Femur (tissue), 1 donor: Measurements from ENCODE around the gene OR5K4.

ENCODE experiments used
- DNase-seq: peaks from one replicate; pipeline ENCODE4 v3.0.0-alpha.2; 2017

Gene OR5K4, protein sequence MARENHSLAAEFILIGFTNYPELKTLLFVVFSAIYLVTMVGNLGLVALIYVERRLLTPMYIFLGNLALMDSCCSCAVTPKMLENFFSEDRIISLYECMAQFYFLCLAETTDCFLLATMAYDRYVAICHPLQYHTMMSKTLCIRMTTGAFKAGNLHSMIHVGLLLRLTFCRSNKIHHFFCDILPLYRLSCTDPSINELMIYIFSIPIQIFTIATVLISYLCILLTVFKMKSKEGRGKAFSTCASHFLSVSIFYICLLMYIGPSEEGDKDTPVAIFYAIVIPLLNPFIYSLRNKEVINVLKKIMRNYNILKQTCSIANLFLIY

GRCh38 chr3:98353554-98353953 lies at the start of gene OR5K4:
Gene OR5K4, plus strand, starts transcription at chr3:98353854. Its CDS starts 0 bp downstream, at chr3:98353854.
- DNase-seq, result no peak

GRCh38 chr3:98322101-98322500 lies 31.6 kb upstream of the OR5K4 start:
- no peak for DNase-seq

GRCh38 chr3:98322686-98323085 lies 31.0 kb upstream of the OR5K4 start:
- no peak for DNase-seq

DNA sequence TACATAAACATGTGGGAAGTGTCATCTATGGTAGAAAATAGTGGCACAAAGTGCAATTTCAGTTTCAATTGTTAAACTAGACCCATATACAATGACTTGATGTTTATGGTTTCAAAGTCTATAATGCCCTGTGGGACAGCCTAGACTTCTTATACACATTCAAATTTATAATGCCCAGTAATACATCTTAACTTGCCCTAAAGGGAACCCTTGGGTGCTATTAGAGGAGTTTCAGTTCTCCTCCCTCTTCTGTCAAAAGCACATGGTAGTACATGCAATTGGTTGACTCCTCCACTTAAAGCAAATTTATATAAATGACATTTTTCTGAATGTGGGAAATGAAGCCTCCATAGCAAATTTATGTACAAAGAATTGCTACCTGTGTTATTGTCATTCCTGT lies 30.2 kb upstream of the OR5K4 start:
- no peak for DNase-seq

- no peak for DNase-seq
These were observed 28.6 kb upstream of the OR5K4 start for GRCh38 chr3:98325055-98325454.

GRCh38 chr3:98326105-98326893 lies 27.4 kb upstream of the OR5K4 start:
- no peak for DNase-seq

DNA sequence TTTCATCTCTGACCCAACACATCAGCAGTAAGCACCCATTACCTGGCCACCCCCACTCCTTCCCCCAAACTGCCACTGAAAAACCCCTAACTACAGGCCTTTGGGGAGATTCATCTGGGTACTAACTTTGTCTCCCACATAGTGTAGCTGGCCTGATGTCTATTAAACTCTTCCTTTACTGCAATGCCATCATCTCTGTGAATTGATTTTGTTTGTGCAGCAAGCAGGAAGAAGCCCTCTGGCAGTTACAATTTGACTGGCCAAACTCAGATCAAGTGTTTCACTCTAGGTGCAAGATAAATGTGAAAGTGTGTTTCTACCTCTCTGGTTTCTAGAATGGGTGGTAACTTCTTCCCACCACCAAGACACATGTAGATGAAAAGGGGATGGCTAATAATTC lies 26.7 kb upstream of the OR5K4 start:
- DNase-seq, result no peak

DNA sequence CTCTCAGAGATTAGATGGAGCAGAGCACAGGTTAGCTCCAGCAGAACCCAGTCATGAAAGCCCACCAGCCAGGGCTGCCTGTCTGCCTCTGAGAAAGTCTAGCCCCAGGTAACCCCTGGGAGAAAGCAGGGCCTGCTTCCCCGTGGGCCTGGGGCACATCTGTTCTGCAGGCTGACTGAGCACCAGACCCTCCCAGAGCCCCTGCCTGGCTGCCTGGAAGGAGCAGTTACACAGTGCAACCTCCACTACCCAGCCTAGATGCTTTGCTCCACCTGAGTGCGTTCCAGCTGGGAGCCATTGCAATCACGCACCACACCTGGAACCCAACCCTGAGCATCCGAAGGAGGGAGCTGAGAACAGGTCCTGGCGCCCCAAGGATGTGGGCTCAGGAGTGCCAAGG lies 24.7 kb upstream of the OR5K4 start:
- DNase-seq, result no peak

DNA sequence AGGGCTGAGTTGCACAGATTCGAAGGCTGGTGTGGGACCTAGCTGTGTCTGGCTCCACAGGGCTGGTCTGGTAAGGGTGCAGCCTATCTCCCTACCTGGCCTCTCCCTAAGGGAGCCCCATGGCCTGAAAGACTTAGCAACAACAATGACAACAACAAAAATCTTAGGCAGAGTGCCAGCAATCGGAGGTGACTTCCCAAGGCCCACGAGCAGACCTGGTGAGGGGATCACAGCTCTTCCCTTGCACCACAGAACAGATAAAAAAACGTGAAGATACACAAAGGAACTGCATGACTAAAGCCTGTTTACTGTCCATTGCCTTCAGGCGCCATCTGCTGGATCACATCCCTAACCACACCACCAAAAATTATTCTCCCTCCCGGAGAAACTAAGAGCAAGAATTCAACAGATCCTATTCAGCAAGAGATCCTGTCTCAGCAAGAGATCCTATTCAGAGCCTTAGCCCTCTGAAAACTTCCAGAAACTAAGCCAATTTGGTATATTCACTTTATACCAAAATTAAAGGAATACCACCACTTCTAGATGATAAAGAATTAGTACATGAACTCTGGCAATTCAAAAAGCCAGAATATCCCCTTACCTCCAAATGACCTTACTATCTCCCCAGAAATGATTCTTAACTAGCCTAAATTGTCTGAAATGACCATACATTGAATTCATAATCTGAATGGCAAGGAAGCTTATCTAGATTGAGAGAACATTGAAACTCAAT lies 24.1 kb upstream of the OR5K4 start:
- peak; percentile 36 for DNase-seq

GRCh38 chr3:98331329-98331728 lies 22.3 kb upstream of the OR5K4 start:
- no peak for DNase-seq

DNA sequence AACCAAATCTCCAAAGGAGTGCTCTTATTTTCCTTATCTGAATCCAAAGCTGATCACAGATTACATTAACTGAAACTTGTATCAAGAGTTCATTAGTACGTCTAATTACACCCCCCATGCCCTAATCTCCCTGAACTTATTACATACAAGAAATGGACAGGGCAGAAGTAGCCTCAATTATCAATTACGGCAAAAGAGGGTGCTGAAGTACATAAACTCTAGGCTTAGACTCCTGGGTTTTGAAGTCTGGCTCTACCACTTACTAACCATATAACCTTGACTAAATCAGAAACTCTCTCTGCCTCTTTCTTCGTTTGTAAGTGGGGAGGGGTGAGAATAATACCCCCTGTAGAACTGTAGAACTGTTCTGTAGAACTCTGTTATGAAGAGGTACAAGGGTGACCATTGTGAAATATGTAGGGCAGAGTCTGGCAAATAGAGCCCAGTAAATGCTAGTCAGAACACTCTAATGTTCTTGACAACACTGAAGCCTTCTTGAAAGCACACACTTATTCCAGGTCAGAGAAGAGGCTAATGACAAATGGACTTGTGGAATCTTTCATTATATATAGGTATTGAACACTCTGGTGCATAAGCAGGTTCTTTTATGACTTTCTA lies 19.6 kb upstream of the OR5K4 start:
- no peak for DNase-seq

GRCh38 chr3:98339031-98339430 lies 14.6 kb upstream of the OR5K4 start:
- DNase-seq, result no peak

DNA sequence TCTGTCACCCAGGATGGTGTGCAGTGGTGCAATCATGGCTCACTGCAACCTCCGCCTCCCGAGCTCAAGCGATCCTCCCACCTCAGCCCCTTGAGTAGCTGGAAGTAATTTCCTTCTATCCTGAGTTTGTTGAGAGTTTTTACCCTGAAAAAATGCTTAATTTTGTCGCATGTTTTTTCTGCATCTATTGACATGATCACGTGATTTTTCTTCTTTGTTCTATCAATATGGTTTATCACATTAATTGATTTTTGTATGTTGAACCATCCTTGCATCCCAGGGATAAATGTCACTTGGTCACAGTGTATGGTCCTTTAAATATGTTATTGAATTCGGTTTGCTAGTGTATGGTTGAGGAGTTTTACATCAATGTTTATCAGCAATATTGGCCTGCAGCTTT lies 11.9 kb upstream of the OR5K4 start:
- no peak for DNase-seq

DNA sequence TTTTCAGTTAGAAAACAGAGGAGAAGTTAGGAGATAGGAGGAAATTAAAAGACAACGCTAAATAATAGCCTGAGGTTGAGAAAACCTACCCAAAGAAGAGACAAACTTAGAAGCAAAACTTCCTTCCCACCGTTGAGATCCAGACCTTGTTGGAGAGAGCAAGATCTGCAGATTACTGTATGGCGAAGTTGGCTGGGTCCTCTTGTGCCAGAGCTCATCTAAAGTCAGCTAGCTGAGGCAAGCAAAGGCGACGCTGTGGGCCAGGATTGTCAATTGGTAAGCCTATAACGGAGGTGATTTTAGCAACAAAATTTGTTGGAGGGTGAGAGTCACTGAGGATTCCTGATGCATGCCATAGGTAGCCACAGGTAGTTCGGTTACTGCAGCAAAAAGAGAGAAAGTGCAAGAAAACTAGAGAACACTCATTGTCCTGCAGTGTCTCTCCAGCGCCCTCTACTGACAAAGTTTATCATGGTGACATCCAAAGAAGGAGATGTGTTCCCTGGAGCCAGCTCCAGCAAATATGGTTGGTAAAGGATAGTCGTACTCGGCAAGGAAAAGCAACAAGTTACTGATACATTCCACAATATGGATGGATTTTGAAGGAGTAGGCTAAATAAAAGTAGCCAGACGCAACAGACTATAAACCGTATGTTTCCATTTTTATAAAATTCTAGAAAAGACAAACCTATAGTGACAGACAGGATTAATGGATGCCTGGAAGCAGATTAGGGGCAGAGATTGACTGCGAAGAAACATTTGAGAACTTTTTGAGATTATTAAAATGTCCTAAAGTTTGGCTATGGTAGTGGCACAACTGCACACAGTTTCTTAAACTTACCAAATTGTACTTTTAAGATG lies 9.8 kb upstream of the OR5K4 start:
- no peak for DNase-seq

GRCh38 chr3:98350082-98350481 lies 3.6 kb upstream of the OR5K4 start:
- DNase-seq, result no peak

- DNase-seq, result no peak
These were observed 5.6 kb downstream of the OR5K4 start for GRCh38 chr3:98359250-98359649.

- no peak for DNase-seq
These were observed 6.5 kb downstream of the OR5K4 start for GRCh38 chr3:98359993-98360675.

DNA sequence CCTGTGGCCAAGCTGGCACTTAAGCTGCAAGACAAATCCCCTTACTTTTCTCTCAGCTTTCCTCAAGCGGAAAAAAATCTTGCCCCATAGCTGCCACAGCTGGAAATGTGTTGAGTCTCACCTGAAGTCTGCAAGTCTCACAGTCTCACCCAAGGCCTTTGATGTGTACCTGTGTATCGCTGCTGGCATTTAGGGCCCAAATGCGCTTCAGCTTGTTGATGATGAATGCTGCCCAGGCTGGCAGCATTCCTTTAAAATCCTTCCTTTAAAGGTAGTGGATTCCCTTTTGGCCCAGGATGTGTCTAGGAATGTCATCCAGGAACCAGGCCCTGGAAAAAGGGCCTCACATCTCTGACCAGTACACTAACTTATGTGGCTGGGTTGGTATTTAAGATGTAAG lies 7.0 kb downstream of the OR5K4 start:
- DNase-seq, result no peak

- no peak for DNase-seq
These were observed 7.6 kb downstream of the OR5K4 start for GRCh38 chr3:98361289-98361688.

DNA sequence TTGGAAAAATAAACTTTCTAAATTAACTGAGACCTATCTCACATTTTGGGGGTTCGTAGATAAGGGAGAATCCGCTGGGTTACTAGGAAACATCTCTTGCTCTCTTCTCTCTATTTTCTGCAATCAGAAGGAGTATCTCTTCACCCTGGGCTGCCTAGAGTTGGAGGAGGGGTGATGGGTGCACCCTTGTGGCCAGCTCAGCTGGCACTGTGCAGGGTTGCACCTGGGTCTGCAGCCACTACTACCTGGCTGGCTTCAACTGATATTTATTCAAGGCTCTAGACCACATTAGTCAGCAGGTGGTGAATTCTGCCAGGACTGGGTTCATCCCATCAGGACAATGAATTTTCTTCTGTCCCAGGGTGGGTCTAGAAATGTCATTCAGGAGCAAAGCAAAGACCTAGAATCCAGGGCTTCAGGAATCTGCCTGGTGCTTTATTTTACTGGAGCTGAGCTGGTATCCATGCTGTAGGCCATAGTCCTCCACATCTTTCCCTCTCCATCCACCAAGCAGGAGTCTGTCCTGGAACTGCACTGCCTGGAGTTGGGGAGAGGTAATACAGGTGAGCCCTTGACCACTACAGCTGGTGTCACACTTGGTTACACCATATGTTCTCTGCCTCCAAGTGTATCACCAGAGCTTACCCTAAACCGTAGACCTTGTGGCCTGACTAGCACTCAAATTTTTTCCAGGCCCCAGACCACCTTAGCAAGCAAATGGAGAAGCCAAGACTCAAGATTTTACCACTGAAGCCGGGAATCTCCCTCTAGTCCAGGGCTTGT lies 14.0 kb downstream of the OR5K4 start:
- DNase-seq, result no peak

DNA sequence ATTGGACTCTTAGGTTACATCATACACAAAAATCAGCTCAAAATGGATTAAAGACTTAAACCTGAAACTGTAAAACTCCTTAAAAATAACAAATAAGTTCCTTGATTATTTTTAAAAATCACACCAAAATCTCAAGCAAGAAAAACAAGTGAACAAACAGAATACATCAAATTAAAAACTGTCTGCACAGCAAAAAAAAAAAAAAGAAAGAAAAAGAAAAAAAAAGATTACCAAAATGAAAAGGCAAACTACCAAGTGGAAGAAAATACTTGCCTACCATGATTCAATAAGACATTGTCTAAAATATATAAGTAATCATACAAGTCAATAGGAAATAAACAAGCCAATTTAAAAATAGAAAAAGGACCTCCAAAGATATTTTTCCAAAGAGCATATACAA lies 17.5 kb downstream of the OR5K4 start:
- DNase-seq, result no peak
